ENCODE data around the gene TAOK2. TPM values are rescaled to one million over a fixed set of nuclear protein-coding genes. Genes with fewer than 3 reads are reported as not detected.

The TAOK2 gene
- total and polyA plus RNA-seq, 2 of the 4 experiments (the other 2 are of a cell fraction): 23.0 to 31.7 TPM

GRCh38 chr16:30002614-30003346, 29.1 kb downstream of the TAOK2 start:
- no peak overlapping the region for H3K23ac ChIP-seq (ENCODE audit: low read depth, low read length)
- POLR2A ChIA-PET (ENCODE audit: unreplicated experiment): no interaction called here
- TF ChIP-seq MAFK (IDR thresholded peaks at IDR 0.05; ENCODE audit: low read depth, low read length): no peak
- no peak for TF ChIP-seq SMC3 (IDR thresholded peaks at IDR 0.05; ENCODE audit: low read depth, low read length)
- TF ChIP-seq POLR2A (IDR thresholded peaks at IDR 0.05; ENCODE audit: low read depth, low read length): no peak
- no peak for TF ChIP-seq RFX5 (IDR thresholded peaks at IDR 0.05; ENCODE audit: low read depth, low read length)
- no peak for TF ChIP-seq CTCF (conservative IDR thresholded peaks at IDR 0.05; ENCODE audit: low read depth, low read length)
- no peak for TF ChIP-seq USF2 (IDR thresholded peaks at IDR 0.05; ENCODE audit: low read depth, low read length)
- no peak for TF ChIP-seq FOS (IDR thresholded peaks at IDR 0.05; ENCODE audit: low read depth, low read length)
- no peak for TF ChIP-seq BHLHE40 (IDR thresholded peaks at IDR 0.05; ENCODE audit: low read depth, low read length)
- TF ChIP-seq NFE2L2 (IDR thresholded peaks at IDR 0.05; ENCODE audit: low read depth, low read length): no peak
- TF ChIP-seq MXI1 (IDR thresholded peaks at IDR 0.05; ENCODE audit: borderline replicate concordance, low read depth, low read length): no peak
- no peak for TF ChIP-seq MAZ (IDR thresholded peaks at IDR 0.05; ENCODE audit: borderline replicate concordance, low read depth, low read length)
- TF ChIP-seq ELK1 (IDR thresholded peaks at IDR 0.05; ENCODE audit: borderline replicate concordance, low read depth, low read length): no peak
- TF ChIP-seq CHD1 (IDR thresholded peaks at IDR 0.05; ENCODE audit: low read depth, low read length): no peak
- no peak for TF ChIP-seq RAD21 (IDR thresholded peaks at IDR 0.05; ENCODE audit: low read length)
- no peak for TF ChIP-seq RCOR1 (IDR thresholded peaks at IDR 0.05; ENCODE audit: insufficient replicate concordance, low read length)
- TF ChIP-seq CEBPB (IDR thresholded peaks at IDR 0.05; ENCODE audit: low read depth, low read length): no peak
- no peak overlapping the region for H3K56ac ChIP-seq (ENCODE audit: extremely low read depth, insufficient read depth, low read length)
- H2BK120ac ChIP-seq (ENCODE audit: low read depth, low read length): no peak overlapping the region
- H2BK20ac ChIP-seq (ENCODE audit: low read depth, low read length): no peak overlapping the region
- H3K4ac ChIP-seq (ENCODE audit: low read depth, low read length): no peak overlapping the region
- H3K36me3 ChIP-seq (ENCODE audit: control insufficient read depth, insufficient read depth, low read length): peaks cover 18% of the 10 kb centered on the region
- no peak for ATAC-seq (ENCODE audit: low read depth)
- no peak overlapping the region for H2AK5ac ChIP-seq (ENCODE audit: low read depth, low read length)
- no peaks in the 10 kb centered on the region for H3K27me3 ChIP-seq (ENCODE audit: control insufficient read depth, insufficient read depth, low read length)
- H2BK5ac ChIP-seq (ENCODE audit: low read depth, low read length, poor library complexity, severe bottlenecking): no peak overlapping the region
- WGBS, 2 experiments (ENCODE audit: extremely low coverage in 2 of 2, insufficient read length in 1 of 2): 86% methylated on average over 6 of the region's 19 CpGs; no CpG with 5 or more reads in 1 of the 2 experiments
- H3K9me3 ChIP-seq (ENCODE audit: control insufficient read depth, insufficient read depth, low read length): no peaks in the 10 kb centered on the region
- no peak overlapping the region for H3K4me2 ChIP-seq (ENCODE audit: low read depth, low read length)
- no peaks in the 10 kb centered on the region for H3K4me1 ChIP-seq (ENCODE audit: control insufficient read depth, insufficient read depth, low read length)
- no peak overlapping the region for H2BK15ac ChIP-seq (ENCODE audit: low read depth, low read length)
- no peak overlapping the region for H3K14ac ChIP-seq (replicated peaks; ENCODE audit: low read depth, low read length)
- no peak overlapping the region for H3K27ac ChIP-seq (ENCODE audit: insufficient read depth, low read length)
- in situ Hi-C loops (cut with MboI; ENCODE audit: low sequenced_read_pairs): no loop called here
- no peak for DNase-seq
- no peak overlapping the region for H3K18ac ChIP-seq (ENCODE audit: low read depth, low read length)
- BruUV-seq (replicated peaks): no TSS peak
- H3K9ac ChIP-seq (ENCODE audit: low read depth, low read length): no peak overlapping the region
- no peak overlapping the region for H2AK9ac ChIP-seq (replicated peaks; ENCODE audit: low read depth, low read length, poor library complexity)
- peaks cover 6 to 17% of the 10 kb centered on the region in 2 experiments; a peak in 3 of 4 replicates for H3K79me1 ChIP-seq (ENCODE audit: low read depth in 1 of 2, low read length in 2 of 2)
- no peak overlapping the region for H4K5ac ChIP-seq (ENCODE audit: low read depth, low read length)
- no peak overlapping the region for H3K4me3 ChIP-seq (ENCODE audit: insufficient read depth, low read depth, low read length)
- H2AFZ ChIP-seq (replicated peaks; ENCODE audit: low read length, poor library complexity): no peak overlapping the region
- H4K20me1 ChIP-seq (ENCODE audit: insufficient read depth, low read length): no peaks in the 10 kb centered on the region
- no peak overlapping the region for H4K8ac ChIP-seq (ENCODE audit: low read depth in 2 of 2, low read length in 2 of 2)
- H3K9me1 ChIP-seq (ENCODE audit: insufficient read depth, low read length): 0 out of 2 replicates have a peak, but pooled peaks cover 2% of the 10 kb centered on the region
- no peak overlapping the region for H4K91ac ChIP-seq (ENCODE audit: insufficient read depth, low read depth, low read length)
- intact Hi-C loops (cut with micrococcal nuclease): no loop called here
- CTCF ChIA-PET: no interaction called here
- dilution Hi-C loops (cut with HindIII; ENCODE audit: low sequenced_read_pairs, unreplicated experiment): no loop called here
